GM18873 (cell line): Measurements from ENCODE around the gene BCL2.

ENCODE experiments used
- ATAC-seq: cut with Tn5 transposase; IDR thresholded peaks from one replicate; pipeline ENCODE4 v1.9.1; 2021; ENCODE audit warnings: mild to moderate bottlenecking, moderate library complexity, moderate number of reproducible peaks; ENCODE audit not compliant: unreplicated experiment, low FRiP score

Gene BCL2

DNA sequence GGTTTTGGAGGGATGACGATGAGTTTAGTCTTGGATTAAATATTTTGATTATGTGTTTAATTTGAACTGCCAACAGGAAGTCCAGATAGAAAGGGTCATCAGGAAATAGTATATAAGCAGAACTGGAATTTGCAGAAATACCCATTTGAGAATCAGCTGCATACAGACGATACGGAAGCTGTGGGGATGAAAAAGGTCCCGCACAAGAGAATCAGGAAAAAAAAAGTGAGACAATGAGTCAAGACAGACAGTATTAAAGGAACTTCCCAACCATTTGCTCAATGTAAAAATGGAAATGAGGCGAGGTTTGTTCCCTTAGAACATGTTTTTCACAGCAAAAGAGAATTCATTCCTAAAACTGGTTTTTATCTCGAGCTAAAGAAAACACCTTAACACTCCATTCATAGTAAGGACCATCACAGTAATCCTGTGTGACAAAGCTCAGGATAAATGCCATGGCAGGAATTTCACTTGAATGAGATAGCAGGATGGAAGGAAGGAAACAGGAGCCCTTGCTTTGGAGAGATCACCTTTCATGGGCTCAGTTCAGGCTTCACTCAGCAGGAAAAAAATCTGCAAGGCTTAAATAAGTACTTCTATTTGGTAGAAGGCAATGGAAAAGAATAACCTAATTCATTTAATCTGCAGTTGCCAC lies 29.3 kb downstream of the BCL2 start:
- ATAC-seq = no peak

DNA sequence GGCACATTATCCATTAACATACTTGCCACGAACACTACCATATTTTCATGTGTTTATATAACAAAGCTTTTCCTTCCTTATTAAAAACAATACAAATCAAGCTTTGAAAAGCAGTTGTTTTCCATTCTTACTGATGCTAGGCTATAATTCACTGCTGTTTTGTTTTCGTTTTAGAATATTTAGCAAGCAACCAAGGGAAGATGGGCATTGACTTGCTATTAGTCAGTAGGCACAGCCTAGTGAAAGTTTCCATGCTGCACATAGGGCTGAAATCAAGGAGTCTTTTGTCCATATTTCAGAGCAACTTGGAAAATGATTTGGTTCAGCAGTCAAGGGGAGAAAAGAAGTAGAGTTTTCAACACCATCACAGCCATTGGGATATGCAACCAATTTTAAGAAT lies 31.3 kb downstream of the BCL2 start:
- ATAC-seq = no peak

DNA sequence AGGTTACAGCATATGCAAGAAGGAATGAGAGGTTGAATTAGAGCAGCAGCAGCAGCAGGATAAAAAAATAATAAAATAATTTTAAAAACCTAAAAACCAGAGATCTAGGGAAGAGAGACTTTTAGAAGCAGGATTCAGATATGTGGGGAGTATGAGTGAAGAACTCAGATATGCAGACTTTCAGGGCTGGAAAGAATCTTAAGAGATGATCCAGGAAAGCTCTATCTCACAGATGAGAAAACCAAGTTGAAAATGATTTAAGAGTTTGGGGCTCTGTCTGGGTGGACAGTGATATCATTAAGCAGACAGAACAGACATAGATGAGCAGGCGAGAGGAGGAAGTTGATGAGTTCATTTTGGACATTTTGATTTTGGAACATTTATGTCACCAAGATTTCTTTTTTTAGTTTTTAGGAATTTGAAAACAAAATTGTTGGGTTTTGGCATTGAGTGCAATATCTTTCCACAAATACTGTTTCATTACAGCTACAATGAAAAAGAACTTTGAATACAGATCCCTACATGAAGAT lies 31.8 kb downstream of the BCL2 start:
- no peak for ATAC-seq

DNA sequence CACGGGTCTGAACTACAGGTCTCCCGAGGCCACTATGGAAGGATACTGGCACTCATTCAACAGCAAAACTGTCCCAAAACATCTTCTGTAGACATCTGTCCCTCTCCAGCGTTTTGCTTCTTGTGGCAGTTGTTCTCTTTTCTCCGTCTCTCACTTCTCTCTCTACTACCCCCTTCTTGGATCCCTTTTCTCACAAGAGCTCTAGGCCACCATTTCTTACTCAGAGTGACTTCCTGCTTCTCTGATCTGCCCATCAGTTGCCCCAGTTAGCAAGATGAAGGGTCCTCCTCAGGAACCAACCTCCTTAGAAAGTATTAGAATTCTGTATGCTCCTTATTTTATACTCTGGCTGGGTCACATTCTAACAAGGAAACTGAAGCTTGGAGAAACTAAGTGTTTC lies 32.6 kb downstream of the BCL2 start:
- ATAC-seq = no peak

DNA sequence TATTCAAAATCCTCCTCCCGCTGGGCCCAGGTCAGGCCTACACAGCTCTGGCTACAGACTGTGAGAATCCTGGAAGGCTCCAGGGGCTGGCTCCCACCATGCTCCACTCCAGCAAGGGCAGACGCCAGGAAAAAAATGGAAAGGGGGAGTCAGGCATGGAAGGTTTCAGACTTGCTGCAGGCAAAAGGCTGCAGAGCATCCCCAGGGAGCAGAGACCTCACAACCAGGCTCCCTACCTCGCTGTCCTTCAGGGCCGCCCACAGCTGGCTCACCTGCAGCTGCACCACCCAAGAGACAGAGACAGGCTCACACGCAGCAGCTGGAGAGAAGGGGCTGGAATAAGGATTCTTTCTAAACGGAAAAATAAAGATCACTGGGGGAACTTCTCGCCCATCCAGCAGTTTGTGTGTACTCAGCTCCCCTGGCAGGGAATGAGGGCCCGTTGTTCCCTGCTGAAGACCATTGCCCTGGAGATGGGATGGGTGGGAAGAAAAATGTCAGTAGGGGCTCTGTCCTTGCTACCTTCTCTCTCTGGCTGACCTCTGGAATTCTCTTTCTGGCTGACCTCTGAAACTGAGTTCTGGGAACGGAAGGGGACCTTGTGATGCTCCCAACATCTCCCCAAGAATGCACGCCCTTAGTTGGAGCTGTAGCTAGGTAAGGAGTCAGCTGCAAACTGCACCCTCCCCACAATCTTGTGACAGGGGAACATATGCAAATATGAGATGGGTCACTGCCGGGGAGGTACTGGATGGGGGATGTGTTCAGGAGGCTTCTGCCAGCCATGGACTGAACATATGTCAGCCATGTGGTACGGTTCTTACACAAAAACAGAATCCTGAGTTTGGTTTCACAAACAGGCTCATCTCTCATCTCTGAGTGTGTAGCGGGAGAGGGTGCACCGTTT lies 34.5 kb downstream of the BCL2 start:
- peak; percentile 95 for ATAC-seq

DNA sequence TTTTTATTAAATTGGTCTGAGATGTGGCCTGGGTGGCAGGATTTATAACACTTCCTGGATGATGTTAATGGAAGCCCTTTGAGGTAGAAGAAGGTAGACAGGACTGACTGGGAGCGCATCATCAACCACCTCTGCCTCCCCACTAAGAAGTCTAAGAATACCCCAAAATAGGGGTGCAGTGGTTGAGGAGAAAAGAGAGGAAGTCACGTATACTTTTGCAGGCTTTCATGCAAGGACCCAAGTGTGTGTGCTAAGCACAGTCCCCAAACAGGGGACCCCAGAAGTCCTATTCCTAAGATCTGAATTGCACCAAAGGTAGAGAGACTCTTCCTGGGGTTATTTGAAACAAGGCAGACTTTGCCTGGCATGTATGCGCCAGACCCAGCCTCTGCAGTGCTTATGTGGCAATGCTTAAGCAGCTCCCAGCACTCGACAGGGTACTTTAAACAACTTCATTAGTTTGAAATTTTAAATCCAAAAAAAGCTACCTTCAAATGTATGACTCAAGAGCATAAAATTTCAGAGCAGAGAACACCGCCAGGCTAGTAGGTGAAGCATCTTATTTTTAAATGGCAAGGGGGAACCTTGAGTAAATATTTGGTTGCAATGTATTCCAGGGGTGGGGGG lies 35.3 kb downstream of the BCL2 start:
- no peak for ATAC-seq

DNA sequence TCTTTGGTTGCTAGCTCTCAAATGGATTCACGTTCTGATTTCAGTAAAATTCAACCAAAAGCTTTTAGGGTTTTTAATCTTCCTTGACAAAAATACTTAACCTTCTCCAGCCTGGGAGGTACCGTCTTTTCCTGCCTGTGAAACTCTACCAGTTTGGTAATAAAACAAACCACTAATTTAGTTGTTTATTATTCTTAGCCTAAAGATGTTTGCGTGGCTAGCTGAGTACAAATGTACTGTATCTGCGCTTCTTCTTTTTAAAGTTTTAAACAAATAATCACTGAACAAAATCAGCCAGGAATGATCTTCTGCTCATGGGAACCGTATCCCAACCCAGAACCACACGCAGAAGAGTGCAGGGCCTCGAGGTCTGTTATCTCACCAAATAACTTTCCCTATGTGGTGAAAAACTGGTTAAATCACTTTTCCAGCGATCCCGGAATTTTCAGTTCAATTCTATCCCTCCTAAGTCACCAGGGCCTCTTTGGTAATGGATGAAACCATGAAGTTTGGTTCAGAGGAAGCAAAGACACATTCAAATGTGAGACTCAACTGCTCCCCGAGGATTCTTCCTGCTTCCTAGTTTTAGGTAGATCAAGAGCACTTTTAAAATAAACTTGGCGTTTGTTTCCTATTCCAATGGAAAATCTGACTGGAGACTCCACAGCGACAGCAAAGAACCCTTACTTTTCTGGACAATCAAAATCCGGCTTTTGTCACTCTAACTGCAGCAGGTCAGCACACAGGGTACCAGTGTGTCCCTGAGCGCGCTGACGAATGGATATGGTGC lies 36.1 kb downstream of the BCL2 start:
- ATAC-seq = no peak

DNA sequence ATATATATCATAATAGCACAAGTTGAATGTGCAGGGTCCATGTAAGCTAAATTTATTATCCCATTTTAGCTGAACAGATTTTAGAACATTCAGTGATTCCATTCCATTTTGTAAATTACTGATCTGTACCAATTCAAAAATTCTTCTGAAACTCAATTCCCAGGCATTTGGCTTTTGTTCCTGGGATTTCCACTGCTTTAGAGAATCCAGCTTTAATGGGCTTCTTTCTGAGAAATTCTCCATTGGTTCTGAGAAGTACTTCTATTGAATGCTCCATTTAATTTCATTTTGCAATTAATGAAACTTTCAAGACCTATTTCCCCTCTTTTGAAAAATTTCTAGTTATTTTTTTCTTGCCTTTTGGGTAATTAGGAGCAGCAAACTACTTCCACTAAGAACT lies 36.8 kb downstream of the BCL2 start:
- no peak for ATAC-seq

DNA sequence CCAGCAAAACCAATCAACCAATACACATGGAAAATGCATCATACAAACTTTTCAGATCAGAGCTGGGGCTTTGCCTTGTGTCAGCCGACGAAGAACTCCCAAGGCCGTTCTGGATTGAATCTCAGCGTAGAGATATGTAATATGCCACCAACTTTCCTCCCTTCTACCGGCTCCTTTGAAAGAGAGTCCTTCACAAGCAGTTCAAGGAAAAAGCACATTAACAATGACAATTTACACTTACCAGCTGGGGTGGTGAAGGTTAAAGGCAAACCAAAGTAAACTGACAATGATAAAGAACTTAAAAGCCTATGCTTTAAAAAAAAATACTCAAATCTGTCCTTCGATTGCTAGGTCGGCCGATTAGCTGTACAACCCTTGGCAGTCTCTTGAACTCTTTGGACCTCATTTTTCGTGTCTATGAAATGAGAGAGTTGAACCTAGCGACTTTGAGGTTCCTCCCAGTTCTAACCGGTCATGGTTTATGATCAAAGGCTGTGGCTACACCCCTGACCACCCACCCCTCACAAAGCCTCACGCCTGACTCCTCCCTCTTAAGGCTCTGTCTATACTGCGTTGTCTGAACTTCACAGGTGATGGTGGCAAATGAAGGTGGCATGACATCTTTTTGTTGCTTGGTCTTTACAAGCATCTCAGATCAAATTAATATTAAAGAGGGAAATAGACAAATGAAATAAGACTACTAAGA lies 46.2 kb downstream of the BCL2 start:
- no peak for ATAC-seq

DNA sequence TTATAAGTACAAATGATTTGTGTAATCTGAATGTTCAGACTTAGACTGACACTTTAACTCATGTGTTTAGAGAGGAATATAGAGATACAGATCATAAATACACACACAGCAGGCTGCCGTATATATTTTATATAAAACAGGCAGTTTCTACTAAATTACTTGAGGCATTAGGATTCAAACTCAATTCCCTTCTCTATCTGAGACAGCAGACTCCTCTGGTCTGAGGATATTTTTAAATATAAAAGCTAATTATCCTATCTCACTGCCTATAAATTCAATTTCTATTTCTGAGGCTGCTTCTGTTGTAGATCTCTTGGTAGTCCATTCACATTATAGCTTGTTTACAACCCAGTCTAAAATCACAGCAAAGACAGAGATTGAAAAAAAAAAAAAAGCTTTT lies 46.9 kb downstream of the BCL2 start:
- ATAC-seq = no peak

DNA sequence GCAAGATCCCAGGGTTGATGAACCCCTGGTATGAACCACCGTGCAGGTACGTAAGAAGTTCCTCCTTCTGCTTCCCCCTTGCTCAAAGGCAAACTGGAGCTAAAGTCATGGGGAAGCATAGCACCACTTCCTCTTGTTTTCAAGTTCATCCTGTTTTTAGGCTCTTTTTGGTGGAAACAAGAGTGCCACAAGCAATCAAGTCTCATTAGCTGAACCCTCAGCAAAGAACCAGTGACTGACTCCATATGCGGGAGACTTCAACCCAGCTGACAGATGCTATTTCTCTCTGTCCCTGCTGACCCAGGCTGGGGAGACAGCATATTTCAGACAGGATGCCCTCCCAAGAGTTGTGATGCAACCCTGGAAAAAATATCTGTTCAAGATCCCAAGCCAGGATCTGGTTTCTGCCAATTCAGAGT lies 47.7 kb downstream of the BCL2 start:
- ATAC-seq = no peak

DNA sequence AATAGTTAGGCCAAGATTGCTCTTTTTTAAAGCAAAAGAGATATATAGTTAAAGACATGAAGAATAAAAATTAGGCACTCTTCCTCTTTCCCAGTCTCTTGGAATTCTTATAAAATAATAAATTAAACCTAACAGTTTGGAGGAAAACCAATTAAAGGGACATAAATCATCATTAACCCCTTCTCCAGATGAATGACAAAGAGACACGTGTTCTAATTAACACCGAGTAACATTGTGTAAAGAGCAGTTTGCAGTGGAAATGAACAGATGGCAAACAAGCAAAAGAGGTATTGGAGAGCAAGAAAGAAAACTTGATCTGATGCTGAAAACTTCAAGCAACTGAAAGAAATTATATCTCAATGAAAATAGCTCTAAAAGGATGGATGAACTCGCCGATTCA lies 48.4 kb downstream of the BCL2 start:
- no peak for ATAC-seq

DNA sequence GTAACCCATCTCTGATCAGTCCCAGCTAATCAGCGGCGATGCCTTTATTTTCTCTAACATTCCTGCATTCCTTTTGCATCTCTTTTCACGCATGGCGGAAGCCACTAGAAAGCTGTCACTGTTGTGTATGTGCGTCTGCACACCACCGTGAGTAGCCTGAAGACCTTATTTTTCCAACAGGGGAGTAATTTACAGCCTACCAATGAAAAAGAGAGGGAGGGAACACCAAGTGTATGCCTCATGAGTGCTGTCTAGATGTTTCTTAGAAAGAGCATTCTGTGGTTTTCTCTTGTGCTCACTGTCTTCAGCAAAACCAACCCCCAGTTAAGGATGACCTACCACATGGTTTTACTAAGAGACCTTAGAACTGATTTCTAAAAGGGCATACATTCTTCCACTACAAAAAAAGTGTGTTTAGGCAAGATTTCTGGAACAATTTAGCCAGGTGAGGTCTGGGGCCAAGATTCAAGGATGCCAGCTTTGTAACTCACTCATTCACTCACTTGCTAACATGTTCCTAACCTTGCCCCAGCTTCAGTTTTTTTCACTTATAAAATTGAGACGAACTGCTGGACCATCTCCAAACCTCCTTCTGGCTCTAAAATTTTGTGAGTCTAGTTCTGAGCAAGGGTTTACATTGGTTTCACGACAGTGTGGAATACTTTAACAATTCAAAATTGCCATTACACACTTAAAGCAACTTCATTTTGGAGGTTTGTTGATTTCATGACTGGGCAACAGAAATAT lies 51.4 kb downstream of the BCL2 start:
- no peak for ATAC-seq

DNA sequence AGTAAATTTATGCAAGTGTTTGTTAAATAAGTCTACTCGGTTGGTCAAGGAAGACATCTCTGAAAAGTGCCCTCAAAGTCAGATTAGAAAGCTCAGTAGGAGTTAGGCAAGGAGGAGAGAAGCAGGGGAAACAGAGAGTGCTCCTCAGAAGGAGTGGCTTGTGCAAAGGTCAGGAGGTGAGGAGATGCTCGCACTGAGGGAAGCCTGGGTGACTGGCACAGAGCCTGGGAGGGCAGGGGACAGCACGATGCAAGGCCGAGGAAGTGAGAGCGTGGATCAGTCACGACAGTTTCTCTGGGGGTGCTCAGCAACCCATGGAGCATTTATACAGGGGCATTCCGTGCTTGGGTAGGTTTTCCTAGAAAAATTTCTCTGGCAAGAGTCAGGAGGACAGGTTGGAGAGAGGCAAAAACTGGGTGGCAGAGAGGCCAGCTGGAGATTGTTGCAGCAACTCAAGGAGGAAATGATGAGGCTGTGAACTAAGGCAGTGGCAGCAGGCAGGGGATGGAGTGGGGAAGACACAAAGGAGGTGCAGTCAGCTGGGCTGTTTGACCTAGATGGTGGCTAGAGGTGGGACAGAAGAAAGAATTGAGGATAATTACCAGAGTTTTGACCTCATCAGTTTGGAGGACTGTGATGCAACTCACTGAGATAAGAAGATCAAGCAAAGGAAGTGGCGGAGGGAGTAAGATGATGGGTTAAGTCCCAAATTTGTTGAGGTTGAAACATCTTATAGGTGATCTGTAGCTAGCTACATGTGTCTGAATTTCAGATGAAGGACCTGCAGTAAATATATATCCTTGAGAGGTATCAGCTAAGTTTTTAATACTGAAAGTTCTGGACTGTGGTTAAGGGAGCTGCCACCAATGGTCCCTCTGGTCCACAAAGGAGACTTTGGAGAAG lies 52.4 kb downstream of the BCL2 start:
- ATAC-seq = no peak

DNA sequence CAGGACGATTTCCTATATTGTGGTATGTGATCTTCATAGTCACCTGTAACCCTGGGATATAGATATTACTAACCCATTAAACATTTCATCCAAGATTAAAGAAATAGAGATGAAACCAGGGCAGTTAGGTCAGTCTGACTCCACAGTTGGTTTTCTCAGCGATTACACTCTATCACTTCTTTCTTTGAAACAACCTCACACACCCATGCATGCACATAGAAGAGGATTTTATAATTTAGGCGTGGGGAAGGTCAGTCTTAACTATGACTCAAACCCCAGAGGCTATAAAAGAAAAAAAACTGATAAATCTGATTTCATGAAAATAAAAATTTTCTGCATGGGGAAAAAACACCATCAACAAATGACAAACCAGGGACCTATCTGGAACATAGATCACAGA lies 54.2 kb downstream of the BCL2 start:
- ATAC-seq = no peak

DNA sequence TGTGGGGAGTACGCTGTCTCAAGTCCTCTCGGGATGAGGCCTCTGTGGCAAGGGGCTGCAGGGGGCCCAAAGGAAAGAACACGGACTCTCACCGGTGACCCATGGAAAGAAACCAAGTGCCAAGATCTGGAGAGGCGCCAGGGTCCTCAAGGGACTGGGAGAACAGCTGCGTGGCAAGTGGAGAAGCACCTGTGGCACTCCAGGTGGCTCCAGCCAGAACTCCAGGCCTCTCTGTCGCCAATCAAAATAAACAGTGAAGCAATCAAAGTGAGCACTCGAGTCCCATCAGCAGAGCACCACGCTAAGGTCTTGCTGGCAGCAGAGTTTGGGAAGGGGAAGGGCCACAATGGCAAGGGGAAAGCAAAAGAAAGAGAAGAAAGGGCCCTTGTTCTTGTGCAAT lies 54.7 kb downstream of the BCL2 start:
- no peak for ATAC-seq

DNA sequence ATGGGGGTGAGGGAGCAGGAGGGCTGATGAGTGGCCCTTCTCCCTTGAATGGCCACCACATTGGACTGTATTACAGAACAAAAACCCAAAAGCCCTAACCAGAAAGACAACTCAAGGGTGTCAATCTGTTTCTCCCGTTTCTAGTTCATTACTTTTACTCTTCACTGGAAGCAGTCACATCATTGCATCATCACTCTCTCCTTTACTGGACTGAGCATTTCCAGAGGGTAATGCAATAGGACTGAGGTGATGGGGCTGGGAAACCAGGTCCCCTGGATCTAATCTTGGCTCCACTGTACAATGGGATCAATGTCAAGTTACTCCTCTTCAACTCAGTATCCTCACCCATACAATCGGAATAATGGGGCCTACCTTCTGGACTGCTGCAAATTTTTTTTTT lies 56.1 kb downstream of the BCL2 start:
- no peak for ATAC-seq
